HCT116 (cell line): ENCODE measurements around the gene GRK5. TPM values are rescaled to one million over a fixed set of nuclear protein-coding genes. Genes with fewer than 3 reads are reported as not detected.
A peak's percentile ranks its signal among the peaks of the same experiment; 100 is the strongest.
"Not testable (repeated sequence)": the region's sequence is repeated elsewhere in the genome, so short reads cannot be mapped to it uniquely, and the experiment has no call there.

ENCODE experiments used
- ATAC-seq: fragments of 200-7000 bp; cut with Tn5 transposase; 2 replicates; pipeline ENCODE4 v1.9.1; 2020; ENCODE audit warnings: mild to moderate bottlenecking, moderate library complexity
- BruUV-seq: library from RNA; stranded (reverse); fragments of 400-500 nt; replicated peaks from 2 replicates; lab custom pipeline; 2021; lab: Mats Ljungman, UMichigan
- CTCF ChIA-PET: fragments of 300-600 bp; sonication (Branson Sonifier 250); formaldehyde crosslinking; loops from one replicate; lab custom pipeline; 2021; ENCODE audit warnings: antibody characterized with exemption; lab: Charles Lee
- POLR2A ChIA-PET: fragments of 300-600, 350-600 bp; sonication (Branson Sonifier 250); formaldehyde crosslinking; loops from one replicate; lab custom pipeline; 2021; ENCODE audit warnings: antibody characterized with exemption; lab: Charles Lee
- RAD21 ChIA-PET, 2 experiments: fragments of 300-600 bp; sonication (Branson Sonifier 250); formaldehyde crosslinking; loops; one replicate each; lab custom pipeline; 2023; ENCODE audit warnings: low total read pairs in 2 of 2; ENCODE audit not compliant: uncharacterized antibody in 2 of 2, unreplicated experiment in 2 of 2, low non-redundant PET in 1 of 2; lab: Charles Lee
- DNase-seq: peaks from one replicate; pipeline ENCODE4 v3.0.0-alpha.2; 2010; ENCODE audit warnings: low read depth, low spot score
- H2AFZ ChIP-seq: fragments of 200-600 bp; shearing (Covaris generic), sonication (generic); 2 replicates; pipeline ENCODE4 v1.6.1; 2017; ENCODE audit warnings: low read depth, mixed run types, mixed read lengths, antibody characterized with exemption, low read length; ENCODE audit not compliant: poor library complexity, severe bottlenecking
- H3K27ac ChIP-seq: 2 replicates; pipeline ENCODE4 v1.5.1; 2012; ENCODE audit warnings: low read depth, low read length
- H3K27me3 ChIP-seq: fragments of 200-600 bp; sonication (generic); 2 replicates; pipeline ENCODE4 v1.6.1; 2016; ENCODE audit warnings: mixed run types, low read length, mixed read lengths; ENCODE audit not compliant: insufficient read depth
- H3K36me3 ChIP-seq, 2 experiments: fragments of 200-500 bp in 1 of 2; fragments of 200-600 bp in 1 of 2; sonication (Bioruptor generic) in 1 of 2; sonication (generic) in 1 of 2; 2 replicates each; pipeline versions ENCODE4 v1.5.1 to v1.6.1; 2014 to 2016; ENCODE audit warnings: low read length in 2 of 2, inconsistent platforms in 1 of 2, mixed read lengths in 1 of 2, mixed run types in 1 of 2; ENCODE audit not compliant: insufficient read depth in 2 of 2, control insufficient read depth in 1 of 2
- H3K4me1 ChIP-seq, 2 experiments: fragments of 200-600 bp in 1 of 2; sonication (generic) in 1 of 2; 2 replicates each; pipeline versions ENCODE4 v1.5.1 to v1.6.1; 2012 to 2017; ENCODE audit warnings: low read length in 2 of 2, inconsistent platforms in 1 of 2, mild to moderate bottlenecking in 1 of 2, mixed read lengths in 1 of 2, mixed run types in 1 of 2, moderate library complexity in 1 of 2; ENCODE audit not compliant: insufficient read depth in 2 of 2, control insufficient read depth in 1 of 2
- H3K4me2 ChIP-seq: fragments of 200-600 bp; sonication (generic); 2 replicates; pipeline ENCODE4 v1.6.1; 2017; ENCODE audit warnings: mixed run types, low read length, mixed read lengths
- H3K4me3 ChIP-seq, 2 experiments: fragments of 200-600 bp in 1 of 2; sonication (generic) in 1 of 2; replicated peaks in 1 of 2; 2 replicates each; pipeline ENCODE4 v1.5.1; 2011 to 2016; ENCODE audit warnings: low read length in 2 of 2, control low read depth in 1 of 2, low read depth in 1 of 2, mild to moderate bottlenecking in 1 of 2, mixed read lengths in 1 of 2, mixed run types in 1 of 2
- H3K79me2 ChIP-seq: fragments of 200-600 bp; sonication (generic); 2 replicates; pipeline ENCODE4 v1.6.1; 2017; ENCODE audit warnings: mild to moderate bottlenecking, mixed run types, low read length, moderate library complexity, mixed read lengths; ENCODE audit not compliant: insufficient read depth
- H3K9ac ChIP-seq: fragments of 200-600 bp; sonication (generic); 2 replicates; pipeline ENCODE4 v1.6.1; 2016; ENCODE audit warnings: low read length, mixed read lengths
- H3K9me2 ChIP-seq: fragments of 200-600 bp; sonication (generic), shearing (Covaris generic); 2 replicates; pipeline ENCODE4 v1.6.1; 2017; ENCODE audit warnings: mixed run types, mild to moderate bottlenecking, moderate library complexity; ENCODE audit not compliant: insufficient read depth
- H3K9me3 ChIP-seq, 2 experiments: fragments of 200-500 bp in 1 of 2; fragments of 200-600 bp in 1 of 2; sonication (Bioruptor generic) in 1 of 2; sonication (generic) in 1 of 2; 2 replicates each; pipeline ENCODE4 v1.6.1; 2014 to 2017; ENCODE audit warnings: low read length in 2 of 2, mixed read lengths in 2 of 2, inconsistent platforms in 1 of 2, low read depth in 1 of 2, mild to moderate bottlenecking in 1 of 2, mixed run types in 1 of 2, moderate library complexity in 1 of 2; ENCODE audit not compliant: control insufficient read depth in 1 of 2, insufficient read depth in 1 of 2
- H4K20me1 ChIP-seq: fragments of 200-600 bp; sonication (generic), shearing (Covaris generic); 2 replicates; pipeline ENCODE4 v1.6.1; 2017; ENCODE audit warnings: mixed run types, mild to moderate bottlenecking, moderate library complexity; ENCODE audit not compliant: insufficient read depth
- CBX3 ChIP-seq: IDR thresholded peaks from 2 replicates; pipeline ENCODE4 v1.6.1; 2012; ENCODE audit warnings: low read depth
- POLR2A ChIP-seq: IDR thresholded peaks from 2 replicates; pipeline ENCODE4 v1.7.0; 2011; ENCODE audit warnings: borderline replicate concordance; ENCODE audit not compliant: insufficient read depth, insufficient read length; ENCODE audit errors: extremely low read depth
- POLR2AphosphoS5 ChIP-seq: IDR thresholded peaks from 2 replicates; pipeline ENCODE4 v1.6.1; 2011; ENCODE audit warnings: mild to moderate bottlenecking, low read depth, low read length, moderate library complexity
- intact Hi-C: fragments of 100-400 bp; cut with micrococcal nuclease; formaldehyde crosslinking; loops from 2 replicates; pipeline ENCODE4 v1.10.0; 2022
- total RNA-seq: library from RNA; stranded (reverse); gene quantifications from one replicate; pipeline ENCODE4 v1.2.1, GENCODE V29; 2021; ENCODE audit not compliant: unreplicated experiment

The GRK5 gene
- total RNA-seq, 1 experiment from 2014 or later = 7.3 TPM

- ATAC-seq = peak; percentile 81
- Histone ChIP-seq H3K4me3 (peak overlapping the region; percentile 28 to 48), H3K36me3 (no peaks in the 10 kb centered on the region), H3K9me3 (no peaks in the 10 kb centered on the region), H2AFZ (peak overlapping the region; percentile 45), H3K4me2 (peak overlapping the region; percentile 83), H3K4me1 (peaks cover 47 to 72% of the 10 kb centered on the region in 2 experiments), H3K79me2 (no peaks in the 10 kb centered on the region), H3K27ac (peak overlapping the region; percentile 81), H3K27me3 (no peaks in the 10 kb centered on the region), H3K9ac (peak overlapping the region; percentile 56), H4K20me1 (no peaks in the 10 kb centered on the region), H3K9me2 (no peaks in the 10 kb centered on the region)
- DNase-seq = peak; percentile 41
- ChIA-PET RAD21 (interaction anchor here (1.1 to 1.7 kb wide), 3 partner anchors 15 to 72 kb away, joined by 5 to 12 read pairs (median 10); partner anchors contain the start of gene GRK5 (in 1 of the 2)), POLR2A (interaction anchor here (1.4 to 2.4 kb wide), 5 partner anchors 11 to 64 kb away, joined by 3 to 19 read pairs (median 10); partner anchors contain the start of gene GRK5), CTCF (interaction anchor here (1.0 to 2.4 kb wide), 6 partner anchors 36 to 174 kb away, joined by 3 to 13 read pairs (median 4); partner anchors contain the start of gene GRK5)
- intact Hi-C loops = loop anchor here (1.0 to 2.0 kb wide), 3 partner anchors 18 to 62 kb away; no protein-coding TSS in a partner anchor
- no TSS peak for BruUV-seq
- TF ChIP-seq POLR2A (peak; percentile 58), CBX3 (no peak), POLR2AphosphoS5 (peak; percentile 7; the same call in 1 of the 2 replicates)
Observed at GRCh38 chr10:119270762-119271366, 63.5 kb downstream of the GRK5 start.

GRCh38 chr10:119272338-119272734 is 65.0 kb downstream of the GRK5 start:
- H3K36me3 ChIP-seq, H2AFZ ChIP-seq, BruUV-seq, H3K9me3 ChIP-seq, H3K79me2 ChIP-seq, DNase-seq, H3K9me2 ChIP-seq, intact Hi-C loops, ATAC-seq, H3K27me3 ChIP-seq, H4K20me1 ChIP-seq: not testable (repeated sequence)
- Histone ChIP-seq H3K27ac (peak overlapping the region; percentile 81), H3K4me2 (peak overlapping the region; percentile 83), H3K4me1 (peaks cover 41 to 58% of the 10 kb centered on the region in 2 experiments), H3K4me3 (peak overlapping the region in 1 of 2 experiments; percentile 48; a peak in 1 of 4 replicates), H3K9ac (peak overlapping the region; percentile 56)
- ChIA-PET POLR2A (interaction anchor here (0.7 to 2.4 kb wide), 5 partner anchors 9 to 171 kb away, joined by 3 to 19 read pairs (median 5); no protein-coding TSS in a partner anchor), RAD21 (interaction anchor here in 1 of 2 experiments (1.0 kb wide), 1 partner anchor 65 kb away, joined by 3 read pairs; the partner anchor contains the start of gene GRK5), CTCF (interaction anchor here (1.6 to 2.4 kb wide), 3 partner anchors 66 to 173 kb away, joined by 4 to 13 read pairs (median 5); partner anchors contain the start of gene GRK5)
